ENCODE measurements around the gene TSACC.

Gene TSACC

GRCh38 chr1:156373546-156373945, 35.2 kb downstream of the TSACC start:
- no peak for DNase-seq (ENCODE audit: low read depth in 1 of 2, low spot score in 1 of 2)

- no peak for DNase-seq (ENCODE audit: low read depth in 1 of 2, low spot score in 1 of 2)
Observed at GRCh38 chr1:156376146-156376545, 37.8 kb downstream of the TSACC start.

DNA sequence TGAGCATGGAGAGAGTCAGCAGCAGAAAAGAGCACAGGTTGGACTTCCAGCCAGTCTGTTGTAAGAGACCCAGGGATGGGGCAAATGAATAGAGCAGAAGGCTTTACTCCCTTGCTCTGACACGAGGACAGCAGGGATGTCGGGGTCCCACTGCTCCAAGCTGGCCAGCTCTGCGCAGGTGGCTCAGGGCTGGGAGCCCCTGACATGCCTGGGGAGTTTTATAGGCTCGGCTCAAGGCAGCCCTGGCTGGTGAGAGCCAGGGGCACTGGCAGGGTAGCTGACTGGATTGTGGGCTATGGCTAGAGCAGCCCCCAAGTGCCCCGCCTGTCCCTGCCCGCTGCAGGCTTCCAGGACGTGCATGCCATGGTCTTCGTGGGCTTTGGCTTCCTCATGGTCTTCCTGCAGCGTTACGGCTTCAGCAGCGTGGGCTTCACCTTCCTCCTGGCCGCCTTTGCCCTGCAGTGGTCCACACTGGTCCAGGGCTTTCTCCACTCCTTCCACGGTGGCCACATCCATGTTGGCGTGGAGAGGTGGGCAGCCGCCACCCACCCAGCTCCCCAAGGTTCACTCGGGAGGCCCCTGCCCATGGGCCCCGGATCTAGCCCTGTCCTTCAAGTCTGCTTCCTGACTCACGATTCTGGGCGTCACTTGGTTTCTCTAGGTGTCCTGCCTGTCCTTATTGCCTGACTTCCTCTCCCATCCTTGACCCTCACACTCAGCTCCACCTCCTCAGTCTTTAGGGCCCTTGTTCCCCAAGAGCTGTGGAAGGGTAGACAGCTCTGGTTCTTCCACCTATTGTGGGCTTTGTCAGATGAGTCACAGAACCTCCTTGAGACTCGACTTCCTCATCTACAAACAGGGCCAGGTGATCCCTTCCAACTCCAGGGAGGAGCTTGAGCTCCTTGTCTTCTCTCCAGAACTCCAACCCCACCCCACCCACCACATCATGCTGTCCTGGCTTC, 38.9 kb downstream of the TSACC start:
- no peak for DNase-seq (ENCODE audit: low read depth in 1 of 2, low spot score in 1 of 2)

- no peak for DNase-seq (ENCODE audit: low read depth in 1 of 2, low spot score in 1 of 2)
Observed at GRCh38 chr1:156378557-156378956, 40.2 kb downstream of the TSACC start.

- no peak for DNase-seq (ENCODE audit: low read depth in 1 of 2, low spot score in 1 of 2)
Observed at GRCh38 chr1:156379420-156380165, 41.3 kb downstream of the TSACC start.

- no peak for DNase-seq (ENCODE audit: low read depth in 1 of 2, low spot score in 1 of 2)
Observed at GRCh38 chr1:156382561-156382960, 44.2 kb downstream of the TSACC start.

GRCh38 chr1:156383023-156383422, 44.7 kb downstream of the TSACC start:
- DNase-seq (ENCODE audit: low read depth in 1 of 2, low spot score in 1 of 2): peak; percentile 13 to 27

DNA sequence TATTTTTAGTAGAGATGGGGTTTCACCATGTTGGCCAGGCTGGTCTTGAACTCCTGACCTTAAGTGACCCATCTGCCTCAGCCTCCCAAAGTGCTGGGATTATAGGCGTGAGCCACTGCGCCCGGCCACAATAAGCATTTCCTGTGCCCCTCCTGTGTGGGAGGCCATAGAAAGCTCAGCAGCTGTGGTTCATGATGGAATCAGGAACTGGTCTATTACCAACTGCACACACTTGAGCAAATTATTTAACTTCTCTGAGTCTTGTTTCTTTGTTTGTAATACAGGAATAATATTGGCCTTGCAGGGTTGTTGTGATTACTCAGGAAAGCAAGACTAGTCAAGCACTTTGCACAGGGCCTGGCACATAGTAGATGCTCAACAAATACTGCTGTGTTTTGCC, 45.7 kb downstream of the TSACC start:
- DNase-seq (ENCODE audit: low read depth in 1 of 2, low spot score in 1 of 2): no peak

GRCh38 chr1:156384658-156385057, 46.3 kb downstream of the TSACC start:
- no peak for DNase-seq (ENCODE audit: low read depth in 1 of 2, low spot score in 1 of 2)

DNA sequence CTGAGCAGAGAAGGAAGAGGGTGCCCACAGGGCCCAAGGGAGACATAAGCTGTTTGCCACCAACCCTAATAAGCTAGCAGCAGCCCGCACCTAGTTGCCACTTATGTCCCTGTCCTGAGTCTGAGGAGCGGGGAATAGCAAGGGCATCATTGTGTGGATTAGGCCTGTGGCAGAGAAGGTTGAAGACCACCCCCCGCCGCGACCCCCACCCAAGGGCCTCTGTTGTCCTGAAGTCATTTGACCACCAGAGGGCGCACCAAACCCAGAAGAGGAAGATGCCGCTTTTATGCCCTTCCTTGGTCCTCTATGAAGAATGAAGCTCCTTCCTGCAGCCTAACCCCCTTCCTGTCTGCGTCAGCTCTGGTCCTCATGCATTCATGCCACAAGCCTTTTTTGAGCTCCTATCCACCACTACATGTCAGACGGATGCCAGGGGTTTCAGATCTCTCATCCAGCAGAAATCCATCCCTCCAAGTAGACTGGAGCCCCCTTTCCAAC, 47.3 kb downstream of the TSACC start:
- DNase-seq (ENCODE audit: low read depth in 1 of 2, low spot score in 1 of 2): peak; percentile 64

- no peak for DNase-seq (ENCODE audit: low read depth in 1 of 2, low spot score in 1 of 2)
Observed at GRCh38 chr1:156386134-156386901, 48.0 kb downstream of the TSACC start.

DNA sequence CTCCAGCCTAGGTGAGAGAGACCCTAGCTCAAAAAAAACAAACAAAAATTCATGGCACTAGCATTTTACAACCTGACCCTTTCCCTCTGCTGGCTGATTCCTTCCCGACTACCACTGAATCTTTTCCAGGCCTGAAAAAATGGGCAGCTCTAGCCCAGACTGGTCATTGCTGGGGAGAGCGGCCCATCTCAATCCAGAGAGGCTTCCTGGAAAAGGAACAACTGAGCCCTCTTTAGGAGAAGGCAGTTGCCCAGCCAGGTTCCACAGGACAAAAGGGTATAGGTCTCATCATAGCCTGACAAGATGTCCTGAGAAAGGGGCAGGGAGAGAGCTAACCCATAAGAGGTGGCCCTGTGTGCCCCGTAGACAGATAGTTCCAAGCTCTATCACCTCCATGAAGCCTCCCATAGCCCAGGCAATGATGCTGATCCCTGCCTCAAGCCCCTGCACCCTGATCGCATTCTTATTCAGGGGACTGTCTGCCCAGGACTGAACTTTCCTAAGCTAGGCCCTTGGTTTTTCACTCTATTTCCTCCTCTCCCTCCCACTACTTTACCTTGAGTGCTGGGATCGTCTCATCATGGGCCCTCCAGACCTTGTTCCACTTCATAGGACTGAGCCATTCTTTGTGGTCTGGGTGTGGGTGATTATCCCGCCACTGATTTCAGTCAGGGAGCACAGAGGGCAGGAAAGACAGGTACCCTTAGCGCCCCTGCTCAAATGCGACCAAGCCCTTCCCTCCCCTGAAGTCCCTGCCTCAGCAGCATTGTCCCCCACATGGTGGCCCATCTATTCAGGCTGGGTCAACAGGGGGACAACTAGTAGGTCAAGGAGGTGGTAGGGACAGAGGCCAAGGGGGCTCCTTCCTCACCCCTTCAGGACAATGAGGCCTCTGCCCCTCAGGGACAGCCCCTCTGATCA, 48.9 kb downstream of the TSACC start:
- DNase-seq (ENCODE audit: low read depth in 1 of 2, low spot score in 1 of 2): no peak

GRCh38 chr1:156387870-156388173, 49.5 kb downstream of the TSACC start:
- no peak for DNase-seq (ENCODE audit: low read depth in 1 of 2, low spot score in 1 of 2)

GRCh38 chr1:156388174-156389137, 50.1 kb downstream of the TSACC start:
- DNase-seq (ENCODE audit: low read depth in 1 of 2, low spot score in 1 of 2): no peak

DNA sequence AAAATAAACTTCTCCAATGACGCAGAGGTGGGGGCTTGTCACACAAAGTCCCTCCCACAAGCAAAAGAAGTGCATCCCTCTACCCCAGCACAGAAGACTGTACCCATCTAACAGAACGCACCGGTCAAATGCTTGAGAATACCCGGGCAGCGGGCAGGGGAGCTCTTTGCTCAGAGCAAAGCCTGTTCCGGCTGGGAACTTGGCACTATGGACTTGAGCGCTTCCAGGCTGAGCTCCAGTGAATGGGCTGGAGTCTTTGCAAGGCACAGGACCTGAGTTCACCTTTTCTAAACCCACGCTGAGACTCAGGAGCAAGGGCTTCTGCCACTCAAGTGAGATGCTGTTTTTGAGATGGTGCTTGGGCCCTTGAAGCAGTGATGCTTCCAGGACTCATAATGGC, 51.0 kb downstream of the TSACC start:
- DNase-seq (ENCODE audit: low read depth in 1 of 2, low spot score in 1 of 2): no peak

GRCh38 chr1:156390469-156391365, 52.4 kb downstream of the TSACC start:
- no peak for DNase-seq (ENCODE audit: low read depth in 1 of 2, low spot score in 1 of 2)

- DNase-seq (ENCODE audit: low read depth in 1 of 2, low spot score in 1 of 2): no peak
Observed at GRCh38 chr1:156391366-156391677, 53.0 kb downstream of the TSACC start.

DNA sequence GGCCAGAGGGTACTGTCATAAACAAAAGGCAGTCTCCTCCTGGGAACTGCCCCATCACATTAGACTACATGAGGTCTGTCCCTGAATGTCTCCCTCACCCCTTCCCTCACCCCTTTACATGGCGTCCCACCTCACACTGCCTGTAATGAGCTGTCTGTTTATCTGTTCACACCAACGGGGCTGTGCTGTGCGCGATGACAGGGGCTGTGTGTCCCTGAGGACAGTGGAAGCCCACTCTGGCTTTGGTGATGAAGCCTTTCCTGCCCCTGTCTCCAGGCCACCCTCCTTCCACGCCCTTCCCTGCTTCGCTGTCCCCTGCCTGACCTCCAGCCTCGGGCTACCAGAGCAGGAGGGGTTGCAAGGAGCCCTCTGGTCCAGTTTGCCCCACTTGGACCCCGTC, 53.4 kb downstream of the TSACC start:
- no peak for DNase-seq (ENCODE audit: low read depth in 1 of 2, low spot score in 1 of 2)

Data from activated T-helper 1 cell treated with anti-CD3 and anti-CD28 coated beads, Interleukin-2, amount 50 U/mL, for 16 hours (primary cell).